ENCODE data around the gene SLFN12L.

The SLFN12L gene

GRCh38 chr17:35578197-35578928, 40.9 kb upstream of the SLFN12L start, which contains the start of gene PEX12:
PEX12 (minus strand) TSS chr17:35578571; CDS start chr17:35578021, 550 bp downstream.
- Histone ChIP-seq H3K27ac (peak within 1 kb of the TSS; percentile 90), H3K36me3 (ENCODE audit: control insufficient read depth, insufficient read depth, low read length) (no peaks in the 10 kb centered on the region), H3K4me2 (ENCODE audit: low read length) (peak within 1 kb of the TSS; percentile 94), H2AFZ (peak within 1 kb of the TSS; percentile 89), H3K4me3 (ENCODE audit: low read depth, low read length) (peak within 1 kb of the TSS; percentile 77), H3K4me1 (peaks cover 12% of the 10 kb centered on the region), H3K9ac (peak within 1 kb of the TSS; percentile 47), H3K27me3 (ENCODE audit: control insufficient read depth, insufficient read depth, low read length) (no peaks in the 10 kb centered on the region), H3K9me3 (ENCODE audit: control insufficient read depth, low read length) (no peaks in the 10 kb centered on the region), H3K79me2 (no peaks in the 10 kb centered on the region)
- TF ChIP-seq CTCF (IDR thresholded peaks at IDR 0.05), result peak; percentile 14

- Histone ChIP-seq H3K27ac (peak overlapping the region; percentile 90), H3K4me1 (peaks cover 12% of the 10 kb centered on the region), H3K4me3 (ENCODE audit: low read depth, low read length) (peak overlapping the region; percentile 77), H2AFZ (peak overlapping the region; percentile 89), H3K27me3 (ENCODE audit: control insufficient read depth, insufficient read depth, low read length) (no peaks in the 10 kb centered on the region), H3K4me2 (ENCODE audit: low read length) (peak overlapping the region; percentile 94), H3K36me3 (ENCODE audit: control insufficient read depth, insufficient read depth, low read length) (no peaks in the 10 kb centered on the region), H3K79me2 (no peaks in the 10 kb centered on the region), H3K9ac (peak overlapping the region; percentile 32), H3K9me3 (ENCODE audit: control insufficient read depth, low read length) (no peaks in the 10 kb centered on the region)
- TF ChIP-seq CTCF (IDR thresholded peaks at IDR 0.05), result no peak
Measured at GRCh38 chr17:35577830-35578196, 40.3 kb upstream of the SLFN12L start.

- no peaks in the 10 kb centered on the region for H3K36me3 ChIP-seq (ENCODE audit: control insufficient read depth, insufficient read depth, low read length)
- H3K9ac ChIP-seq, result no peak overlapping the region
Measured at GRCh38 chr17:35575759-35576158, 38.3 kb upstream of the SLFN12L start.

GRCh38 chr17:35569405-35569804, 31.9 kb upstream of the SLFN12L start:
- Histone ChIP-seq H3K4me3 (ENCODE audit: low read depth, low read length) (peak overlapping the region; percentile 91), H3K27me3 (ENCODE audit: control insufficient read depth, insufficient read depth, low read length) (no peaks in the 10 kb centered on the region), H3K79me2 (peaks cover 16% of the 10 kb centered on the region), H2AFZ (no peak overlapping the region), H3K27ac (no peak overlapping the region), H3K36me3 (ENCODE audit: control insufficient read depth, insufficient read depth, low read length) (no peaks in the 10 kb centered on the region), H3K9ac (no peak overlapping the region), H3K9me3 (ENCODE audit: control insufficient read depth, low read length) (no peaks in the 10 kb centered on the region), H3K4me1 (peaks cover 11% of the 10 kb centered on the region), H3K4me2 (ENCODE audit: low read length) (no peak overlapping the region)
- no peak for TF ChIP-seq CTCF (IDR thresholded peaks at IDR 0.05)

More at GRCh38 chr17:35575759-35576158, 38.3 kb upstream of the SLFN12L start:
- H3K9me3 ChIP-seq (ENCODE audit: control insufficient read depth, low read length), result no peaks in the 10 kb centered on the region
- H3K4me2 ChIP-seq (ENCODE audit: low read length), result no peak overlapping the region
- peaks cover 6% of the 10 kb centered on the region for H3K79me2 ChIP-seq
- H3K4me1 ChIP-seq, result peaks cover 12% of the 10 kb centered on the region
- no peak for TF ChIP-seq CTCF (IDR thresholded peaks at IDR 0.05)
- H2AFZ ChIP-seq, result no peak overlapping the region
- no peak overlapping the region for H3K27ac ChIP-seq
- H3K4me3 ChIP-seq (ENCODE audit: low read depth, low read length), result no peak overlapping the region
- H3K27me3 ChIP-seq (ENCODE audit: control insufficient read depth, insufficient read depth, low read length), result no peaks in the 10 kb centered on the region

- TF ChIP-seq CTCF (IDR thresholded peaks at IDR 0.05), result no peak
- Histone ChIP-seq H3K27me3 (ENCODE audit: control insufficient read depth, insufficient read depth, low read length) (no peaks in the 10 kb centered on the region), H2AFZ (peak overlapping the region; percentile 84), H3K79me2 (peaks cover 16% of the 10 kb centered on the region), H3K9me3 (ENCODE audit: control insufficient read depth, low read length) (no peaks in the 10 kb centered on the region), H3K36me3 (ENCODE audit: control insufficient read depth, insufficient read depth, low read length) (no peaks in the 10 kb centered on the region), H3K9ac (no peak overlapping the region), H3K4me3 (ENCODE audit: low read depth, low read length) (peak overlapping the region; percentile 91), H3K4me1 (peaks cover 11% of the 10 kb centered on the region), H3K27ac (no peak overlapping the region), H3K4me2 (ENCODE audit: low read length) (peak overlapping the region; percentile 96)
Measured at GRCh38 chr17:35568561-35568960, 31.1 kb upstream of the SLFN12L start.
